ENCODE results near the gene KHK.

KHK gene

DNA sequence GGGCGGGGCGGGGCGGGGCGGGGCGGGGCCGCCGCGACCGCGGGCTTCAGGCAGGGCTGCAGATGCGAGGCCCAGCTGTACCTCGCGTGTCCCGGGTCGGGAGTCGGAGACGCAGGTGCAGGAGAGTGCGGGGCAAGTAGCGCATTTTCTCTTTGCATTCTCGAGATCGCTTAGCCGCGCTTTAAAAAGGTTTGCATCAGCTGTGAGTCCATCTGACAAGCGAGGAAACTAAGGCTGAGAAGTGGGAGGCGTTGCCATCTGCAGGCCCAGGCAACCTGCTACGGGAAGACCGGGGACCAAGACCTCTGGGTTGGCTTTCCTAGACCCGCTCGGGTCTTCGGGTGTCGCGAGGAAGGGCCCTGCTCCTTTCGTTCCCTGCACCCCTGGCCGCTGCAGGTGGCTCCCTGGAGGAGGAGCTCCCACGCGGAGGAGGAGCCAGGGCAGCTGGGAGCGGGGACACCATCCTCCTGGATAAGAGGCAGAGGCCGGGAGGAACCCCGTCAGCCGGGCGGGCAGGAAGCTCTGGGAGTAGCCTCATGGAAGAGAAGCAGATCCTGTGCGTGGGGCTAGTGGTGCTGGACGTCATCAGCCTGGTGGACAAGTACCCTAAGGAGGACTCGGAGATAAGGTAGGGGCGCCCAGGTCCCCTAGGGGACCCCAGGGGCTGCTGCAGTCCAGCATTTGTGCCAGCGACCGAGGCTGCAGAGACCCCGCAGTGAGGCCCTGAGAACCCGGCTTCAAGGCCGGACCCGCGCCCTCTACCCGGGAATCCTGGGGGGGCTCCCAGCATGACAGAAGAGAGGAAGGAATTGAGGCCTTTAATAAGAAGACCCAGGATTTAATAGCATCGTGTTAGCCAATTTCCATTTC, at the start of gene KHK:
TSS of gene KHK (plus strand) at position 49 of the 870 bp plus-strand sequence. CDS start at position 537, 488 bp downstream.
- peak; percentile 63 for DNase-seq

DNA sequence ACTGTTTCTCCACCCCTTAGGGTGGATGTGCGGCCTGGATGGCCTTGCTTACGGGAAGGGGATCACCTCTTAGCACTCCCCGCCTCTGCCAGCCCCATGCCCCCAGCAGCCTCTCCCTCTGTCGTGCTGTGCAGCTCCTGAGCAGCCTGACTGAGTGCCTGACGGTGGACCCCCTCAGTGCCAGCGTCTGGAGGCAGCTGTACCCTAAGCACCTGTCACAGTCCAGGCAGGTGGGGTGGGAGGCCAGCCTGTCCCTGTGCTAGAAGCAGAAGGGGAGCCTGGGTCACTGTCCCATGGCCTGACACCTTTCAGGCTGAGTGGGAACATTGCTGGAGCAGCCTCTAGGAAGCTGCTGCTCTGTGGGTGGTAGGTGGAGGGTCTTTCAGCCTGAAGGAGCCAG, 48.6 kb upstream of the KHK start:
- no peak for DNase-seq

DNA sequence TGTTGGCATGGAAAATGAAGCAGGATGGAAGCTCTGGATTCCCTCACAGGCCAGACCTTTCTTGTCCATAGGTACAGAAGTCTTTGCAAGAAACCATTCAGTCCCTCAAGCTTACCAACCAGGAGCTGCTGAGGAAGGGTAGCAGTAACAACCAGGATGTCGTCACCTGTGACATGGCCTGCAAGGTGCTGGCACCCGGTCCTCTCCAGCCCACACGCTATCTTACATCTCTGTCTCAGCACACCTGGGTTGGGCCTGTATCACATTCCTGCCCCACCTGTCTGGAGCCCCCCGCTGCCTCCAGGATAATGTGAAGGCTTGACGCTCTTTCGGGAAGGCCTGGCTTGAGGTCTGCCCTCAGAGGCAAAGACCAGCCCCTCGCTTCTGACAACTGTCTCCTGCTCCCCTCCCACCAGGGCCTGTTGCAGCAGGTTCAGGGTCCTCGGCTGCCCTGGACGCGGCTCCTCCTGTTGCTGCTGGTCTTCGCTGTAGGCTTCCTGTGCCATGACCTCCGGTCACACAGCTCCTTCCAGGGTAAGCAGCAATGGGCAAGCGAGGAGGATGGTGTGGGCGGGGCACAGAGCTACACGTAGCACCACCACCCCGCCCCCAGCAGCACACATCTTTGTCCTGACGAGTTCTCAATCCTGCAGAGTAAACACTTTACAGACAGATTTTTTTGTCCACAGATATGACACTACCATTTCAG, 47.8 kb upstream of the KHK start:
- no peak for DNase-seq

DNA sequence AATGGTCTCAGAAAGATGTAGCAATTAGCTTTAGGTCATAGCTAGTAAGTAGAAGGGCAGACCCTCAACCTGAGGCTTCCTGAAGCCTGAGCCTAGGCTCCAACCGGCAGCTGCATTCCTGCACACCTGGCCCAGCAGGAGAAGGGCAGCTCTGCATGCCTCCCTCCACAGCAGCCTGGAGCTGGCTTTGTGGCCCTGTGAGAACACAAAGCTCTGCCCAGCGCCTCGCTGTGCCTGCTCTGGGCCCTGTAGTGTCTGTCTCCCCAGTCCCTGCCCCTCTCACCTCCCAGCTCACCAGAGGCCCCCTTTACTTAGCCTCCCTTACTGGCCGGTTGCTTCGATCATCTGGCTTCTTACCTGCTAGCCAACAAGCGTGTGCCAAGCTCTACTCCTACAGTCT, 47.1 kb upstream of the KHK start:
- DNase-seq: no peak

DNA sequence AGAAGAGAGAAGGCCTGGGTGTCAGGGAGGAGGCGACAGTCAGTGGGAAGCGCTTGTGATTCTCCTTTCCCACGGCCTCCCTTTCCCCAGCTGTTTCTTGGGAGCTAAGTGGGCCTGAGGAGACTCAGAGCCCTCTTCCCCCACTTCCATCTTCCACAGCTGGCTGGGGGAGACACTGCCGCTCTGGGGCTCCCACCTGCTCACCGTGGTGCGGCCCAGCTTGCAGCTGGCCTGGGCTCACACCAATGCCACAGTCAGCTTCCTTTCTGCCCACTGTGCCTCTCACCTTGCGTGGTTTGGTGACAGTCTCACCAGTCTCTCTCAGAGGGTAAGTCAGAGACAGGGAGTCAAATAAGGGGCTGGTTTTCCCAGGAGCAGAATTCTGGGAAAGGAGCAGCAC, 46.7 kb upstream of the KHK start:
- no peak for DNase-seq

DNA sequence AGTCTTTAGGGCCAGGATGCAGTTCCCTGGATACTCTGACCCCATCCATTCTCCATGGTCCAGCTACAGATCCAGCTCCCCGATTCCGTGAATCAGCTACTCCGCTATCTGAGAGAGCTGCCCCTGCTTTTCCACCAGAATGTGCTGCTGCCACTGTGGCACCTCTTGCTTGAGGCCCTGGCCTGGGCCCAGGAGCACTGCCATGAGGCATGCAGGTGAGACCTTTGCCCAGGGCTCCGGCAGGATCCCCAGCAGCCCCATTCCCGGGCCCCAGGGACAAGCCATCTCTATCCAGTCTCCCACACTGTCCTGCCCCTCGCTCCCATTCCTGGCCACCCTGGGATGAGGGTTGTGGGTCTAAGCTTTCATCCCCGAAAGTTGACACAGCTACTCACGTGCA, 46.3 kb upstream of the KHK start:
- no peak for DNase-seq

DNA sequence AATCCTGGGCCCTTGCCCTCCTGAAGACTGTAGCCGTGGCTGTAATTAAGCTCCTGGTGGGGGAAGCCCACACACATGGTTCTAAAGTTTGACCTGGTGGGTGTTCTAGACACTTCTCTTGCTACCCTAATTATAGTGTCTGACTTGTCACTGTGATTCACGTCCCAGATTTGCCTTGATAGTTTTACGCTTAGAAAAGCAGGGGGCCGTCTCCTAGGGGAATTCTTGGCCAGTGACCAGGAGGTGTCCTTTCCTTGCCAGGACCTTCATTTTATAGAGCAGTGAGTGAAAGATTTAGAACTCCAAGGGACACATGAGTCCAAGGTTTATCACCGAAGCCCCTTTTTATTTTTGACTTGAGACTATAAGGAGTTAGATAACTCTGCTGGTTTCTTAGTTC, 44.8 kb upstream of the KHK start:
- no peak for DNase-seq

DNA sequence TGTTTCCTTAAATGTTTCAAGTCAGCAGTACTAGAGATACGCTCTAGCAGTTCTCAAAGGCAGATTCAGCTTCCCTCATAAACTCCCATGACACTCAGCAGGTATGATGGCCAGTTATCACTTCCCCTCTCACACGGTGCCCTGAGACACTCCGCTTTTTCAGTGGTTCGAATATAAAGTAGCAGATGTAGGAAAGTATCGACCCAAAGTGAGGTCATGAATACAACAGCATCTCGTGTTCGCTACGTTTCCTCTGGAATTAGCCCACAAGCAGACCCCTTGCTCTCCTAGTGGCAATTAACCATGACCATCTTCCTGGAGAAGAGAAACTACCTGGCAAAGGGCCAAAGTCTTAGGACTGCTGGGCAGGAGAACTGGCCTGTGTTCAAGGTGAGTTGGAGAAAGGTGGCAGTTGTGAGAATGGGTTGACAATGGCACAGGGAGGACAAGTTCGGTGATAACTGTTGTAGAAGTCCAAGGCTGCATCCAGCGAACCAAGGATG, 44.4 kb upstream of the KHK start:
- DNase-seq: no peak

DNA sequence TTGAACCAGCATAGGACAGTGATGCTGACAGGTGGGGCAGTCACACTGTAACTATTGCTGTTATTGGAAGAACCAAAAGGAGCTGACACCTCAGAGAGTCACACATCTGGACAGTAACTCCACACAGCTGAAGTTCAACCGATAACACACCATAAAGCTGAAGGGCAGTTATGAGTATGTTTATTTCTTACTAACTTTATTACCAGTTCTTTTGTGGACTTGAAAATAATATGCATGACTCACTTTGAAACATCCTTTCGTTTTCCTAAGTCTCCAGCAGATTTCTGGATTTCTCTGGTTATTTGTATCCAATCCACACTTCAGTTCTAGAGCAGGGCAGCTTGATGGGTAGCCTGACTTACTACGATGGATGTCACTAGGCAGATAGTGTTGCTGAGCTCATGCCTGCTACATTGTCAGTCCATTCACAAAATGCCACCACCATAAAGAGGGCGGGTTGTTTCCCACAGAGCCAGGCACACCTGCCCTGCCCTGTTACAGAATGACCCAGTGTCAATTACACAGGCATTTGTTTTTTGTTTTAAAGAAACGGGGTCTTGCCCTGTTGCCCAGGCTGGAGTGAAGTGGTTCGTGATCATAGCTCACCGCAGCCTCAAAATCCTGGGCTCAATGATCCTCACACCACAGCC, 43.5 kb upstream of the KHK start:
- no peak for DNase-seq

DNA sequence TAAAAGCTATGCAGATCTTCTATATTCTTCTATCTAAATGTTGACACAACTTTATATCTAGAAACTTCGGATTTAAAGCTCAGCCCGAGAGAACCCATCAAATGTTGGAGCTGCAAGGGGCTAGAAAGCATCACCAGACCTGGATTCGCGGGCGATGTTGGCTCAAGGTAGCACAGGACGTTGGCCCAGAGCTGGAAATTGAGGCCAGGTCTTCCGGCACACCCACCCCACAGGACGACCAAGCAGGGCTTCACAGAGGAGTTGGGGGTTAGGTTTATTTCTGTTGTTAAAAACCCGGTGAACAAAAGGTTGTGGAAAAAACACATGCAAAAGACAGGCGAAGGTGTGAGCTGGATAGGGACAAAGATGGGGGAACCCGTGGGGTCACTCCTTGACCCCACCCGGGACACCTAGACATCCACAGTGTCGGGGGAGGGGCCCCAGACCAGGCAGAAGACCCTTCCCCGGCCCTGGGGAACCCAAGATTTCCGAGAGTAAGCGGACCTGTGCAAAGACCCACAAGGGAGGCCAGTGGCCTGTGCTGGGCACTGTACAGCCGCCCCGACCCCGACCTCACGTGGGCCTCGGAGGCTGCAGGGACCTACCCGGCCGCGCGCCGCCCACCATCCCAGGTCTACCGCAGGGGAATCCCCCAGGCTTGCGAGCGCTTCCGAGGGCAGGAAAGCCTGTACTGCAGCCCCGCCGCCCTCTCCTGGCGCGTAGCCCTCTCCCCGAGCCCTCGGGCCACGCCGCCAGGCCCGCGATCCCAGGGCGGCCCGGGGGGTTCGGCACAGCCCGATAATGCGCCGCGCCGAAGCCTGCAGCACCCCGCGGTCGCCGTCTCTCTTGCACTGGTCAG, 36.9 kb upstream of the KHK start:
- peak; percentile 62 for DNase-seq

DNA sequence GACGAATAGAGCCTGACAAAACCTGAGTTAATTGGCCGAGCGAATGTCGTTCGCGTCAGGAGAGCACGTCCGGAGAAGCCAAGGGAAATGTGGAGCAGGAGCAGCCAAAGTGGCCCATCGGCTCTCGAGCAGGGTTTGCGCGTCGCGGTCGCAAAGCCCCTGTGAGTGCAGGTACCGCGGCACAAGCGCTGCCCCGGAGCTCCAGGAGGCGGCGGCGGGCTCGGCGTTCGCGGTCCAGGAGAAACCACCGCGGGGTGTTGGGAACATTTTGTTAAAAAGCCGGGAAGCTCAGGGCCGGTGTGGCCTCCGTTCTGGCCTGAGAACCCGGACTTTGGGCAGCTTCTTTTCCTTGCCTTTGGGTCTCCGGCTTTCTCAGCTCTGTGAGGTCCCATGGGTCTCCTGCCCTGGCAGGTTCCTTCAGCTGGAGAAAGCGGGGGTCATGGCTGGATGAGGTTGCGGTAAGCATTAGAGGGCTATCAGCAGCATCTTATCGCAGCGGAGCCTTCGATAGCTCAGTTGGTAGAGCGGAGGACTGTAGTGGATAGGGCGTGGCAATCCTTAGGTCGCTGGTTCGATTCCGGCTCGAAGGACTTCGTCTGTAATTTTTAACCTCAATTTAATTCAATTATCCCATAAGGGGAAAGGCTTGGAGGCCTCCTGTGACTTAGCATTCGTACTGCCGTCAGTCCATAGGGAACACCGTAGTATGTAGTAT, 36.1 kb upstream of the KHK start:
- peak; percentile 97 for DNase-seq

DNA sequence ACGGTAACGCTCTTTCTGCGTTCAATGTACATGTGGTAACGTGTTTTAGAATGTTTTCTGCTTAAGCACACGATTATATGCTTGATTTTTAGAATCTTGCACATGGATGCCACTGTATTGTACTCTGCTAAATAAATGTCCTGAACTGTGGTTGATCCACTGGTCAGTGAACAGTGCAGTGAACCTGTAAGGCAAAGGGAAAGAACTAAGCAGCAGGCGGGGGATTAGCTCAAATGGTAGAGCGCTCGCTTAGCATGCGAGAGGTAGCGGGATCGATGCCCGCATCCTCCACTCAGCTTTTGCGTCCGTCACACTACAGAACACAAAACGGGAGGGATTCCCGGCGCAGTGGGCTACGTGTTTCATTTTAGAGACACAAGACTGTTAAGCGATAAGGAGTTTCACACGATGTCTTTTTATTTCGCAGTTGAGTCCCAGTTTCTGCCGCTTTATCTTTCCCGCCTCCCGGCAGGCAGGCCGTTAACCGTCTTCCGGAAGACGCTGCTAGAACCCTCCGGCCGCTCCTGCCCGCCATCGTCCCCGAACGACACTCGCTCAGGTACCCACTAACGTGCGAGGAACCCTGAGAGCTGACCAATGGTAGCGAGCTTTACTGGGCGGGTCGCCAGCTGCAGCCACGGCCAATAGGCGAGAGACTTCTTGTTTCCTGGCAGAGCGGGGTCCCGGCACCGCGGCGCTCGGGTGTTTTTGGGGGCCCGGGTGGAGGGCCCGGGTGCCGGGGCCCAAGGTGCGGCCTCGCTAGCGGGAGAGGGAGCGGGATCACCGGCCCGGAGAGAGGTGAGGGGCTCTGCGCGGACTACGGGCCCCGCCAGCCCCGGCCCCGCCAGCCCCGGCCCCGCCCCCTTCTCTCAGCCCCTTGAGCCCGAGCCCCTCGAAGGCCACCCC, 35.3 kb upstream of the KHK start, which contains the start of gene AGBL5:
TSS of gene AGBL5 (plus strand) at position 673 of the 906 bp plus-strand sequence. CDS start 1,291 bp downstream, outside the sequence.
- peak; percentile 97 for DNase-seq

DNA sequence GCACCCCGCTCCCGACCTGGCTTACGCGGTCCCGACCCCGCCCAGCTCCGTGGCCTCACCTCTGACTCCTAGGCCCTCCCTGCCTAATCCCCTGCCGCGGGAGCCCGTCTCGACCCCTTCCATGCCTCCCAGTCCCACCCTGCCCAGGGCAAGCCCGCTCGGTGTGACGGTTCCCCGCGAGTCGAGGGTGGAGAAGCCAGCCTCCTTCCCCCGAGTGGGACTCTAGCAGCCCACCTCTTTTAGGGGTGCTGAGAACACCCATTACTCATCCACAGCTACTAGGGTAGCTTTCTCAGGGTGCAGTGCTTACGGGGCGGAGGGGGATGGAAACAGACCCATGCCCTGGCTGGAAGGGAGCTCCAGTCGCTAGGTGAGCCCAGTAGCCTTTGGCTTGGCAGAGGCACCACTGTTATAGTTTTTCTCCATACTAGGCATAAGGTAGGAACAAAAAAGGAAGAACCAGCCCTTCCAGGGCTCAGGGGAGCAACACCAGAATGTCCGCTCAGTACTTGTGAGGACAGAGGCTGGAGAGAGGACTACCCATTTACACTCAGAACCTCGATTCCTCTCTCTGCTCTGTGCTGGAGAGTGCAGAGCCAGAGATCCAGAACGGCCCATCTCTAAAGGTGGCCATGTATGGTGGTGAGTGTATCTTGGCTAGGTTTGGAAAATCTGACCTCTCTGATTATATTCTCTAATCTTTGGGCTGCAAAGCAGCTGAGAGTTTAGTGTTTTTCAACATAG, 34.5 kb upstream of the KHK start:
- no peak for DNase-seq

DNA sequence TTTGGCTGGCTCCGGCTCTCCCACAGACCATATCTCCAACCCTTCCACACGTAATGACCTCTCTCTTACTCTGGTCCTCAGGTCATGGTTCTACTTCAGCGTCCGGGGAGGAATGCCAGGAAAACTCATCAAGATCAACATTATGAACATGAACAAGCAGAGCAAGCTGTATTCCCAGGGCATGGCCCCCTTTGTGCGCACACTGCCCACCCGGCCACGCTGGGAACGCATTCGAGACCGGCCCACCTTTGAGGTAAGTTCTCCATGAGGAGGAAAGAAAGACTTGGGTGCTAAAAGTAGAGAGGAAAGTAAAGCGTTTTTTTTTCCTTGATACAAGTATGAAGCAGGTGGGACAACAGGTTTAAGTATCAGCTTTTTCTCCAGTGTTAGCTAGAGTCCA, 33.3 kb upstream of the KHK start:
- DNase-seq: no peak

DNA sequence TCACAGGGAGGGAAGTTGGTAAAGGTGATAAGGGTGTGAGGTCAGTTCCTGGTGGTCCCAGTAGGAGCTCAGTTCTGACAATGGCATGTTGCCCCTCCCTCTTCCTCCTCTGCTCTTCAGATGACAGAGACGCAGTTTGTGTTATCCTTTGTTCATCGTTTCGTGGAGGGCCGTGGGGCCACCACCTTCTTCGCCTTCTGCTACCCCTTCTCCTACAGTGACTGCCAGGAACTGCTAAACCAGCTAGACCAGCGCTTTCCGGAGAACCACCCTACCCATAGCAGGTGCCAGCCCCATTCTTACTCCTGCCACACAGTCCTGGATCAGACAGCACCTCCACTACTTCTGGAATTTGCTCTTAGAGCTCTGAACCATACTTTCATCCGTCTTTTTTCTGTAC, 32.8 kb upstream of the KHK start:
- DNase-seq: no peak

DNA sequence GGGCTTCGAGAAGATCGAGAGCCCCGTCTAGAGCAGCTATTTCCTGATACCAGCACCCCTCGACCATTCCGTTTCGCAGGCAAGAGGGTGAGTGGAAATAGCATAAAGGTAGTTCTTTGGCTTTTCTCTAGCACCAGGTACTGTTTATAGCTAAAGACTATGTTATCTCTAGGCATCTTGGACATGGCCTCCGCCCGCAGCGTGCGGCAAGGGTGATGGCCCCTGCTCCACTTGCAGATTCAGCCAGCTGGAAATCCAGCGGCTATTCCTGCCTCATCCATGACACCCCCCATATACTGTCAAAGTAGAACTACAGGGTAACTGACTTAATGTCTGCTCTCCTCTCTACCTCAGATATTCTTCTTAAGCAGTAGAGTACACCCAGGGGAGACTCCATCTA, 31.9 kb upstream of the KHK start:
- no peak for DNase-seq

DNA sequence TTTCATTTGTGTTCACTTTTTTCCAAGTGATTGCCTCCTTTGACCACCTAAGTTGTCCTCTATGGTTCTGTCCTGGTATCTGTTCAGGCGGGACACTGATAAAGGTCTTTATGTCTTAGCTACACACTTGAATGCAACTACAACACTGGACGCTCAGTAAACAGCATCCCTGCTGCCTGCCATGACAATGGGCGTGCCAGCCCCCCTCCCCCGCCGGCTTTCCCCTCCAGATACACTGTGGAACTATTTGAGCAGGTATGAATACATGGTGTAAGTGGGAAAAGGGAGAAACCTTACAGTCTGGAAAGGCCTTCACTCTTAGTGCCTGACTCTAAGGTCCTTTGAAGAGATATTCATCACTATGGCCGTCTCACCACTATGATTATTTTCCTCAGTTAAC, 29.4 kb upstream of the KHK start:
- no peak for DNase-seq

DNA sequence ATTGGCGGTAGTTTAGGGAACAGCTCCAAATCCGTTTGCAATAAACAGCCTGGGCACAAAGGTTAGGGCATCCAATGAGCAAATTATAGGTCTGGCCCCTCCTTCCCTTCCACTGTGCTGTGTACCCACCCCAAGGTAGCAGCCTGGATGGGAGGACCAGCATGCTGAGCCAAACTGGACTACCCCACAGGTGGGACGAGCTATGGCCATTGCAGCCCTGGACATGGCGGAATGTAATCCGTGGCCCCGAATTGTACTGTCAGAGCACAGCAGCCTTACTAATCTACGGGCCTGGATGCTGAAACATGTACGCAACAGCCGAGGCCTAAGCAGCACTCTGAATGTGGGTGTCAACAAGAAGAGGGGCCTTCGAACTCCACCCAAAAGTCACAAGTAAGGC, 28.4 kb upstream of the KHK start:
- DNase-seq: no peak

DNA sequence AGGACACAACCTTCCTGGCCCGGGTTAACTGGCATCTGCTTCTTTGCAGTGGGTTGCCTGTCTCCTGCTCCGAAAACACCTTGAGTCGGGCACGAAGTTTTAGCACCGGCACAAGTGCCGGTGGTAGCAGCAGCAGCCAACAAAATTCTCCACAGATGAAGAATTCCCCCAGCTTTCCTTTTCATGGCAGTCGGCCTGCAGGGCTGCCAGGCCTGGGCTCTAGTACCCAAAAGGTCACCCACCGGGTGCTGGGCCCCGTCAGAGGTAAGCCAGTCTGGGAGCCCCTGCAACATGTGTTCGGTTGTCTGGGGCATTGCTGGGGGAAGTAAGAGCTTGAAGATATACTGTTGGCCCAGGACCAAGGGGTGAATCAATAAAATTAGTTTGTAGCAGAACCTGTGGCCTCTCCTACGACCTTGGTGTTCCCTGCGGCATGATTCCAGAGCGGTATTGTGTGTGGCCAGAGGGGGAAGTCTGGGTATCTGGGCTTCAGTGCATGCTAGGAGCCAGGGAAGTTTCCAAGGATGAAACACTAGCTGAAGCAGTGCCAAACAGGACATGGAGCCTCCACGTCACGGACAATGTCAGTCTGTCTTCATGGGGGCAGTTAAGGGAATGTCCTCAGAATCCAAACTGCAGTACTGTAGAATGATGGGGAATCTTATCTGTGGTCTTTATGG, 27.3 kb upstream of the KHK start:
- DNase-seq: no peak

Data from femur (tissue), 1 donor.